Gastroesophageal sphincter (tissue), 4 donors: ENCODE data around the gene CD163. TPM values are rescaled to one million over a fixed set of nuclear protein-coding genes. Genes with fewer than 3 reads are reported as not detected.
"Not testable (repeated sequence)": the region's sequence is repeated elsewhere in the genome, so short reads cannot be mapped to it uniquely, and the experiment has no call there.

ENCODE experiments used
- ATAC-seq: fragments of 150-250 bp; one replicate; pipeline ENCODE4 v1.9.1; 2016; ENCODE audit warnings: mild to moderate bottlenecking, moderate library complexity
- H3K27ac ChIP-seq, 4 donors: fragments of 200-600 bp; sonication (generic) in 3 of 4; 1 replicate in 3 of 4; 2 replicates in 1 of 4; pipeline ENCODE4 v1.5.1; 2016 to 2019
- H3K27me3 ChIP-seq: fragments of 200-600 bp; sonication (generic); one replicate; pipeline ENCODE4 v1.5.1; 2019
- H3K36me3 ChIP-seq, 2 donors: fragments of 200-600 bp; sonication (generic); one replicate each; pipeline ENCODE4 v1.5.1; 2019; ENCODE audit warnings: control low read depth in 1 of 2
- H3K4me1 ChIP-seq, 3 donors: fragments of 200-600 bp; sonication (generic); 1 replicate in 2 of 3; 2 replicates in 1 of 3; pipeline ENCODE4 v1.5.1; 2016 to 2019; ENCODE audit warnings: control low read depth in 2 of 3
- H3K4me3 ChIP-seq, 2 donors: fragments of 200-600 bp; sonication (generic); one replicate each; pipeline ENCODE4 v1.5.1; 2019; ENCODE audit warnings: mild to moderate bottlenecking in 1 of 2, moderate library complexity in 1 of 2
- H3K9me3 ChIP-seq, 3 donors: fragments of 200-600 bp; sonication (generic); one replicate each; pipeline ENCODE4 v1.5.1; 2017 to 2019; ENCODE audit warnings: control low read depth in 2 of 3
- EP300 ChIP-seq: sonication (generic); formaldehyde crosslinking; IDR thresholded peaks from one replicate; pipeline ENCODE4 v1.6.1; 2017; ENCODE audit warnings: antibody characterized with exemption, mild to moderate bottlenecking
- POLR2A ChIP-seq, 2 donors: fragments of 450-650 bp; IDR thresholded peaks; one replicate each; pipeline ENCODE4 v1.6.1; 2017; ENCODE audit warnings: antibody characterized with exemption in 2 of 2, mild to moderate bottlenecking in 2 of 2, moderate library complexity in 1 of 2
- POLR2AphosphoS5 ChIP-seq: sonication (generic); formaldehyde crosslinking; IDR thresholded peaks from one replicate; pipeline ENCODE4 v1.6.1; 2017; ENCODE audit warnings: antibody characterized with exemption
- WGBS, 2 donors: methylation state at CpG; one replicate each; pipeline ENCODE4 v1.1.5; 2018; ENCODE audit warnings: low coverage in 1 of 2; 5-methylcytosine and 5-hydroxymethylcytosine counted together
- total RNA-seq, 4 donors: library from RNA; depleted of rRNA; stranded (reverse); fragments of >200 nt; gene quantifications; one replicate each; pipeline ENCODE4 v1.1.0, GENCODE V29; 2016
- TF ChIP-seq, protein P1 (sequence below), 4 experiments: fragments of 200-600 bp in 2 of 4; fragments of 450-650 bp in 2 of 4; sonication (generic) in 1 of 4; IDR thresholded peaks; one replicate each; pipeline ENCODE4 v1.5.1; 2017 to 2019; ENCODE audit warnings: antibody characterized with exemption in 4 of 4, mild to moderate bottlenecking in 2 of 4, moderate library complexity in 2 of 4

Gene CD163
- 100 to 1,000 TPM in 2 of 4 donors, 10 to 100 TPM in 2; 68.5 to 397 (median 218) TPM for total RNA-seq

DNA sequence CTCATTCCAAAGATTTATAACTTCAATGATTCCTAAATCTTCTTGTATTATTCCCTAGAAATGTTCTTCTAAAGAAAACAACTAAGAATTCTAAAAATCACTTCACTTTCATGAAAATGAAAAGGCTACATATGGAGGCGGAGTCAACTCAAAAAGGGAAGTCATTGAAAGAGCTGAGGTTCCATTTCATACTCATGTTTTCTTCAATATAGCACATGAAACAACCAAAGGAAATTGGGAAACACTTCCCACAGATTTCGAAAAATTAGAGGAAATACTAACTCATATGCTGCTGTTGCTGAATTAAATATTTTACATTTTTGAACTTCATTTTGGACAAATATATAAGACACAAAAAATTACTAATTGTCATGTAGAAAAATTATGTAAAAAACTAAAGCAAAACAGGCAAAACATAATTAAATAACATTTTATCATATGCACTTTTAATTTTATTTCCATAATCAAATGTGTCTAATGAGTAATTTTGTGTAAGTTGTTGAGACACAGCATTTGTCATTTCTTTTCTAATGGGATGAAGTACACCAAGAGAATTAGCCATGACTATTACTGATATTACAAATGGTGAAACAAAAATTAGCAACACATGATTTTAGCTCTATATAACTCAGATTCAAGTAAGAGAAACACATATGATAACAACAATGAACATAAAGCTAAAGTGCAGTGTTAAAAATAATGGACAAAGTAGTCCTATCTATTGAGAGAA is at the start of gene CD163:
Gene CD163, minus strand, starts transcription at position 92 of the 730 bp plus-strand sequence. Its CDS starts 87 bp downstream, at position 5.
- 62 to 73% methylated on average over 2 of the region's 2 CpGs for WGBS, 2 donors
- no peaks in the 10 kb centered on the region for H3K27me3 ChIP-seq
- H3K9me3 ChIP-seq = no peaks in the 10 kb centered on the region
- peak within 1 kb of the TSS in 2 of 4 donors; percentile 17 to 31 for H3K27ac ChIP-seq
- H3K4me3 ChIP-seq = peak within 1 kb of the TSS; percentile 12 to 28
- peak; percentile 25 for ATAC-seq
- H3K36me3 ChIP-seq = no peaks in the 10 kb centered on the region
- TF ChIP-seq POLR2AphosphoS5 (no peak), POLR2A (IDR thresholded peaks at IDR 0.05) (no peak), EP300 (no peak)
- TF ChIP-seq, protein P1, sequence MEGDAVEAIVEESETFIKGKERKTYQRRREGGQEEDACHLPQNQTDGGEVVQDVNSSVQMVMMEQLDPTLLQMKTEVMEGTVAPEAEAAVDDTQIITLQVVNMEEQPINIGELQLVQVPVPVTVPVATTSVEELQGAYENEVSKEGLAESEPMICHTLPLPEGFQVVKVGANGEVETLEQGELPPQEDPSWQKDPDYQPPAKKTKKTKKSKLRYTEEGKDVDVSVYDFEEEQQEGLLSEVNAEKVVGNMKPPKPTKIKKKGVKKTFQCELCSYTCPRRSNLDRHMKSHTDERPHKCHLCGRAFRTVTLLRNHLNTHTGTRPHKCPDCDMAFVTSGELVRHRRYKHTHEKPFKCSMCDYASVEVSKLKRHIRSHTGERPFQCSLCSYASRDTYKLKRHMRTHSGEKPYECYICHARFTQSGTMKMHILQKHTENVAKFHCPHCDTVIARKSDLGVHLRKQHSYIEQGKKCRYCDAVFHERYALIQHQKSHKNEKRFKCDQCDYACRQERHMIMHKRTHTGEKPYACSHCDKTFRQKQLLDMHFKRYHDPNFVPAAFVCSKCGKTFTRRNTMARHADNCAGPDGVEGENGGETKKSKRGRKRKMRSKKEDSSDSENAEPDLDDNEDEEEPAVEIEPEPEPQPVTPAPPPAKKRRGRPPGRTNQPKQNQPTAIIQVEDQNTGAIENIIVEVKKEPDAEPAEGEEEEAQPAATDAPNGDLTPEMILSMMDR (IDR thresholded peaks at IDR 0.05) = no peak
- no peaks in the 10 kb centered on the region for H3K4me1 ChIP-seq

DNA sequence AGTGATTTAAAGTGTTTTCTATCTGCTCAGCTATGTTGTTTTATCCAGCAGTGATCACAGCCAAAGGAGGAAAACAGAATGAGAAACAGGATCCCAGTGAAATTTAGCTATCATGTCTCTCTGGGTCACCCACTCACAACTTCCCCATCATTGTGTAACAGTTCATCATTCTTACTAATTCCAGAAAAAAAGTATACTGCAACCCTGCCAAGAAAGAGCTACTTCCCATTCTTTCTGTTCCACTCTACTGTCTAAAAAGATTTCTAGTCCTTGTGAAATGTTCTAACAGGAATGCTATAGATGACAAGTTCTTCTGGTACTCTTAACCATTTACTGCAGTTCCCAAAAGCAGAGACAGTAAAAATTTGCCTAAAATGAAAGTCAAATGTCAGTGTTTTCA is 39.2 kb upstream of the CD163 start:
- Histone ChIP-seq H3K4me3 (no peak overlapping the region), H3K4me1 (no peaks in the 10 kb centered on the region), H3K9me3 (no peaks in the 10 kb centered on the region), H3K27me3 (no peaks in the 10 kb centered on the region), H3K36me3 (no peaks in the 10 kb centered on the region), H3K27ac (peak overlapping the region in 1 of 4 donors; percentile 18)
- TF ChIP-seq EP300 = no peak
- TF ChIP-seq, protein P1 (IDR thresholded peaks at IDR 0.05) = no peak
- no peak for TF ChIP-seq POLR2A (IDR thresholded peaks at IDR 0.05)
- TF ChIP-seq POLR2AphosphoS5 = no peak
- peak; percentile 66 for ATAC-seq

DNA sequence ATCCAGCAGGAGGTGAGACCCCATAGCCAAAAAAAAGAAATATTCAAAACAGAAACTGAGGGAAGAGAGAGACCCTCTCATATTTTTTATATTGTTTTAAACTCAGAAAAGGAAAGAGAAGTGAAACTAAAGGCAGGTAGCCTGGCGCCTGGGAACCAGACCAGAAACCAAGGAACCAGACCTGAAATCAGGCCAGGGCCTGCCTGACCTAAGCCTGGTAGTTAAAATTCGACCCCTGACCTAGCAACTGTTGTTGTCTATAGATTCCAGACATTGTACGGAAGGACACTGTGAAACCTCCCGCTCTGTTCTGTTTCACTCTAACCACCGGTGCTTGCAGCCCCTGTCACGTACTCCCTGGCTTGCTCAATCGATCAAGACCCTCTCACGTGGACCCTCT is 38.5 kb upstream of the CD163 start:
- Histone ChIP-seq H3K4me3 (no peak overlapping the region), H3K27ac (peak overlapping the region in 1 of 4 donors; percentile 23), H3K9me3 (no peaks in the 10 kb centered on the region), H3K36me3 (no peaks in the 10 kb centered on the region), H3K27me3 (no peaks in the 10 kb centered on the region), H3K4me1 (no peaks in the 10 kb centered on the region)
- WGBS, 2 donors = 60 to 100% methylated on average over 1 to 6 of the region's 8 CpGs
- ATAC-seq = no peak
- TF ChIP-seq POLR2A (IDR thresholded peaks at IDR 0.05) (no peak), EP300 (no peak), POLR2AphosphoS5 (no peak)
- TF ChIP-seq, protein P1 (IDR thresholded peaks at IDR 0.05) = no peak

DNA sequence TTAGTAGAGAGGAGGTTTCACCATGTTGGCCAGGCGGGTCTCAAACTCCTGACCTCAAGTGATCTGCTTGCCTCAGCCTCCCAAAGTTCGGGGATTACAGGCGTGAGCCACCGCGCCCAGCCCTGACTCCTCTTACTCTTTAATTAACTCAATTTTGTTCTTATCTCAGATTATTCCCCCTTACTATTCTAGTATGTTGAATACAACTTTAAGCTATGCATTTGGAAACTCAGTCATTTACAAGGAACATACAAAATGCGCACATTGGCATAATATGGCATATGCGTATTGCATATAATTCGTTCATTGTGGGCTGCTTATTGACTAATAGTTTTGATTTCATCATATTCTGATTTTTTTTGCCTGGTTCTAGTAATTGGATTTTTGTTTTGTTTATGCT is 10.8 kb upstream of the CD163 start:
- no peak overlapping the region for H3K27ac ChIP-seq
- H3K4me3 ChIP-seq = no peak overlapping the region
- H3K36me3 ChIP-seq = no peaks in the 10 kb centered on the region
- 90 to 95% methylated on average over 8 of the region's 8 CpGs for whole genome bisulfite sequencing, 2 donors
- H3K9me3 ChIP-seq = no peaks in the 10 kb centered on the region
- TF ChIP-seq POLR2AphosphoS5 (no peak), EP300 (no peak), POLR2A (IDR thresholded peaks at IDR 0.05) (no peak)
- TF ChIP-seq, protein P1 (IDR thresholded peaks at IDR 0.05) = no peak
- no peaks in the 10 kb centered on the region for H3K4me1 ChIP-seq
- ATAC-seq = no peak
- no peaks in the 10 kb centered on the region for H3K27me3 ChIP-seq

DNA sequence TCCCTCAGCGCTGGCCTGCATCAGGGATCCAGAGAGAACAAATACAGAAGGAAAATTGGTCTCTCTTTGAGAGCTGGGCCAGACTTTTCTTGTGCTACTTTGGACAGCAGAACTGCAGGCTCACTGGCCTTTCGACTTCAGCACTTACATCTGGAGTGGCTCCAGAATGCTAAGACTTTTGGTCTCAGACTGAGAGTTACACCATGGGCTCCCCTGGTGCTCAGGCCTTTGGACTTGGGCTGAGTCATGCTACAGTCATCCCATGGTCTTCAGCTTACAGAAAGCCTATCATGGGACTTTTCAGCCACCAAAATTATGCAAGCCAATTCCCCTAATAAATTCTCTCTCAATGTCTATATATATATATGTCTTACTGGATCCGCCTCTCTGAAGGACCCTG is 9.0 kb upstream of the CD163 start:
- no peaks in the 10 kb centered on the region for H3K27me3 ChIP-seq
- 63 to 100% methylated on average over 1 to 3 of the region's 3 CpGs for WGBS, 2 donors
- no peak for ATAC-seq

DNA sequence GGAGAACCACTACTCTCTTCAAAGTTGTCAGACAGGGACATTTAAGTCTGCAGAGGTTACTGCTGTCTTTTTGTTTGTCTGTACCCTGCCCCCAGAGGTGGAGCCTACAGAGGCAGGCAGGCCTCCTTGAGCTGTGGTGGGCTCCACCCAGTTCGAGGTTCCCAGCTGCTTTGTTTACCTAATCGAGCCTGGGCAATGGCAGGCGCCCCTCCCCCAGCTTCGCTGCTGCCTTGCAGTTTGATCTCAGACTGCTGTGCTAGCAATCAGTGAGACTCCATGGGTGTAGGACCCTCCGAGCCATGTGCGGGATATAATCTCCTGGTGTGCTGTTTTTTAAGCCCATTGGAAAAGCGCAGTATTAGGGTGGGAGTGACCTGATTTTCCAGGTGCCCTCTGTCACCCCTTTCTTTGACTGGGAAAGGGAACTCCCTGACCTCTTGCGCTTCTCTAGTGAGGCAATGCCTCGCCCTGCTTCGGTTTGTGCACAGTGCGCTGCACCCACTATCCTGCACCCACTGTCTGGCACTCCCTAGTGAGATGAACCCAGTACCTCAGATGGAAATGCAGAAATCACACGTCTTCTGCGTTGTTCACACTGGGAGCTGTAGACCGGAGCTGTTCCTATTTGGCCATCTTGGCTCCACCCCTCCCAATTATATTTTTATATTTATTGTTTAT is 6.4 kb upstream of the CD163 start:
- not testable (repeated sequence) for H3K4me1 ChIP-seq, H3K4me3 ChIP-seq, H3K9me3 ChIP-seq, H3K36me3 ChIP-seq, ATAC-seq, H3K27me3 ChIP-seq, H3K27ac ChIP-seq
- WGBS, 2 donors = 98 to 99% methylated on average over 5 to 7 of the region's 14 CpGs

More for the DNA sequence above, 9.0 kb upstream of the CD163 start:
- Histone ChIP-seq H3K4me1 (no peaks in the 10 kb centered on the region), H3K9me3 (no peaks in the 10 kb centered on the region), H3K36me3 (no peaks in the 10 kb centered on the region), H3K4me3 (no peak overlapping the region), H3K27ac (no peak overlapping the region)
- TF ChIP-seq EP300 (no peak), POLR2AphosphoS5 (no peak), POLR2A (IDR thresholded peaks at IDR 0.05) (no peak)
- TF ChIP-seq, protein P1 (IDR thresholded peaks at IDR 0.05) = no peak
